ENCODE data around the gene TSR1. TPM values are rescaled to one million over a fixed set of nuclear protein-coding genes. Genes with fewer than 3 reads are reported as not detected.

TSR1 gene
- total and polyA plus RNA-seq, 10 donors: 8.2 to 30.4 (median 19.6) TPM

- Histone ChIP-seq H3K9me3 (no peaks in the 10 kb centered on the region), H3K4me1 (peaks cover 4 to 22% (median 9%) of the 10 kb centered on the region in 6 donors), H3K27me3 (replicated peaks in 1 of 7) (no peaks in the 10 kb centered on the region), H3K27ac (no peak overlapping the region), H3K4me3 (no peak overlapping the region), H3K36me3 (peaks cover 0 to 45% (median 6%) of the 10 kb centered on the region in 6 donors)
- WGBS, 5 donors: 95 to 99% (median 98%) methylated on average over 4 of the region's 4 CpGs
- no peak for DNase-seq
- TF ChIP-seq POLR2A (IDR thresholded peaks at IDR 0.05) (no peak), CTCF (IDR thresholded peaks at IDR 0.05 in 8 of 11, conservative IDR thresholded peaks at IDR 0.05 in 3 of 11) (no peak), POLR2AphosphoS5 (IDR thresholded peaks at IDR 0.05) (no peak)
- intact Hi-C loops (cut with DNase I; ENCODE audit: low total_unique reads): no loop called here
Measured at GRCh38 chr17:2357237-2357636, 21.0 kb upstream of the TSR1 start.

GRCh38 chr17:2354311-2354710 is 18.1 kb upstream of the TSR1 start:
- intact Hi-C loops (cut with DNase I; ENCODE audit: low total_unique reads): no loop called here
- Histone ChIP-seq H3K27me3 (replicated peaks in 1 of 7) (no peaks in the 10 kb centered on the region), H3K27ac (peak overlapping the region in 1 of 8 donors; percentile 18), H3K36me3 (peaks cover 0 to 16% (median 0%) of the 10 kb centered on the region in 6 donors), H3K4me3 (no peak overlapping the region), H3K9me3 (no peaks in the 10 kb centered on the region), H3K4me1 (peaks cover 4 to 18% (median 9%) of the 10 kb centered on the region in 6 donors)
- TF ChIP-seq POLR2A (IDR thresholded peaks at IDR 0.05) (no peak), POLR2AphosphoS5 (IDR thresholded peaks at IDR 0.05) (no peak), CTCF (IDR thresholded peaks at IDR 0.05 in 8 of 11, conservative IDR thresholded peaks at IDR 0.05 in 3 of 11) (no peak)
- WGBS, 5 donors: 85 to 95% (median 86%) methylated on average over 8 of the region's 8 CpGs
- DNase-seq: no peak

- DNase-seq: peak; percentile 56
- no peak overlapping the region for H3K27ac ChIP-seq
- intact Hi-C loops (cut with DNase I; ENCODE audit: low total_unique reads): no loop called here
- peaks cover 0 to 15% (median 0%) of the 10 kb centered on the region in 6 donors for H3K36me3 ChIP-seq
- H3K4me3 ChIP-seq: no peak overlapping the region
- TF ChIP-seq POLR2AphosphoS5 (IDR thresholded peaks at IDR 0.05) (no peak), POLR2A (IDR thresholded peaks at IDR 0.05) (no peak), CTCF (IDR thresholded peaks at IDR 0.05 in 8 of 11, conservative IDR thresholded peaks at IDR 0.05 in 3 of 11) (no peak)
- H3K4me1 ChIP-seq: peaks cover 4 to 18% (median 9%) of the 10 kb centered on the region in 6 donors
- 93 to 97% (median 95%) methylated on average over 6 of the region's 6 CpGs for WGBS, 5 donors
- H3K27me3 ChIP-seq (replicated peaks in 1 of 7): no peaks in the 10 kb centered on the region
- H3K9me3 ChIP-seq: no peaks in the 10 kb centered on the region
Measured at GRCh38 chr17:2351269-2351668, 15.0 kb upstream of the TSR1 start.

GRCh38 chr17:2347805-2348685 is 11.8 kb upstream of the TSR1 start:
- Histone ChIP-seq H3K27ac (no peak overlapping the region), H3K27me3 (replicated peaks in 1 of 7) (no peaks in the 10 kb centered on the region), H3K4me1 (peaks cover 2 to 10% (median 2%) of the 10 kb centered on the region in 6 donors), H3K9me3 (no peaks in the 10 kb centered on the region), H3K4me3 (no peak overlapping the region), H3K36me3 (peaks cover 0 to 41% (median 2%) of the 10 kb centered on the region in 6 donors)
- DNase-seq: peak; percentile 28
- 79 to 92% (median 86%) methylated on average over 10 to 11 of the region's 11 CpGs for WGBS, 5 donors
- intact Hi-C loops (cut with DNase I; ENCODE audit: low total_unique reads): no loop called here
- TF ChIP-seq CTCF (IDR thresholded peaks at IDR 0.05 in 8 of 11, conservative IDR thresholded peaks at IDR 0.05 in 3 of 11): no peak
- TF ChIP-seq POLR2A (IDR thresholded peaks at IDR 0.05): no peak
- TF ChIP-seq POLR2AphosphoS5 (IDR thresholded peaks at IDR 0.05): no peak

Measured in spleen (tissue), 11 donors.